ENCODE measurements around the gene TAF5L. TPM values are rescaled to one million over a fixed set of nuclear protein-coding genes. Genes with fewer than 3 reads are reported as not detected.
"Not testable (repeated sequence)": the region's sequence is repeated elsewhere in the genome, so short reads cannot be mapped to it uniquely, and the experiment has no call there.

The TAF5L gene
- total RNA-seq, 1 experiment from 2014 or later, result 40.5 TPM

DNA sequence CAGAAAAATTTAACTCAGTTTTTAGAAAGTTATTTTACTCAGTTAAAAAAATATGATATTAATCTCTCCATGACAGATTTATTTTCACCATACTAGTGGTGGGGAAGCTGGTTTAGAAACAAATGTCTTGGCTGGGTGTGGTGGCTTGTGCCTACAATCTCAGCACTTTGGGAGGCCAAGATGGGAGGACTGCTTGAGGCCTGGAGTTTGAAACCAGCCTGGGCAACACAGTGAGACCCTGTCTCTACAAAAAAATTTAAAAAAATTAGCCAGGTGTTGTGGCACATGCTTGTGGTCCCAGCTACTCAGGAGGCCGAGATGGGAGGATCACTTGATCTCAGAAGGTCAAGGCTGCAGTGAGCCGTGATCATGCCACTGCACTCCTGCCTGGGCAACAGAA, 17.3 kb downstream of the TAF5L start:
- no peak for DNase-seq (ENCODE audit: low read depth)

DNA sequence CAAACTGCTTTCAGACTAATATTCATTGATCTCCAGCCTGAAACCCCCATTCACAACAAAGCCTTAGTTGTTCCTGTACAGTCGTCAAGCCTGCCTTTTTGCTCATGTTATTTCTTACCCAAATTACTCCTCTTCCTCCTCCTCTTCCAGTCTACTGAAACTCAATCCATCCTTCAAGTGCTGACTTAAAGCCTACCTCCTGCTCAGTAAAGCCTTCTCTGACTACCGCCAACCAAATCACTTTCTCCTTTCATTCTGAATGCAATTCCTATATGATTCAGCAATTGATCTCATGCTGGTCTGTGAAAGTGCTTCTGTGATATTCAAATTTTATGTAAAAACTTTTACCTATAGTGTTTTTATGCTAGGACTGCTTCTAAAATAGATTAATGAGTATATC, 18.6 kb downstream of the TAF5L start:
- DNase-seq (ENCODE audit: low read depth), result no peak

DNA sequence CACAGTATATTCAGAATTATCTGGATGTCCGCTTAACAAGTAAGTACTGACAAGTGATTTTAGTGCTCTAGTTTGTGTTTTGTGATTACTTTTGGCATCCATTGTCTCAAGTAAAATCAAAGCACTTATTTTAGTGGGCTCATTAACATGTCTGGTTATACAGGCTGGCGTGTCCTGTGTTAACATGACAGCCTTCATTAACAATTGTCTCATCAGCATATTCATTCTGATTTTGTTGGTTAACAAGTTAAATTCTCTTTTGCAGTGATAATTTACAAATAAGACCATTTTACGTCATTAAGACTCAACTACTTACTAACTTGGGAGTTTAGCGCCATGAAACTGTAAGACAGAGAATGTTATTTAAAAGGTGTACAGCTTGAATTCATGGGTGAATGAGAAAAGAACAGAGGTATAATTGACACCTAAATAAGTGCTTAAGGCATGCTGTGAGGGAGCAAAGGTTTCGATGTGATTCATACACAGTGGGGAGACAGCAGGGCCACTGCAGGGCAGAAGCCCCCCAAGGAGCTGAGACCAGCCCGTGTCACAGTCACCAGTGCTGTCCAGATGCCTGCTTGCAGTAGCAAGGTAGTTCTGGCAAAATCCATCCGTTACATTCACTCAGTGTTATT, 22.4 kb downstream of the TAF5L start:
- DNase-seq (ENCODE audit: low read depth), result no peak

DNA sequence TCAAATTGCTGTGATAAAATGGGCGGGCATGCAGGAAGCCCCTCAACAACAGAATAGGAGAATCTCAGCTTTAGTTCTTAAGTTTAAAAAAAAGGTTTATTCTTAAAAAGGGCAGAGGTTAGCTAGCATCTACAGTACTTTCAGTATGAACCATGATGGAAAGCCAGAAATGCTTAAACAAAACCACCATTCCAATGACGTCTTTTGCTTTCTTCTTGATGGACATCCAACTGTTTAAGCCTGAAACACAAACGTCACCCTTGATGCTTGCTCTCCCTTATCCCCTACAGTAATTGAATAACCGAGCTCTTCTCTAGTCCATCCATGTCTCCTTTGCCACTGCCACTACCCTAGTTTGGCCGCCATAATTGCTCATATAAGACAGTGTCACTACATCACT, 25.7 kb downstream of the TAF5L start:
- DNase-seq (ENCODE audit: low read depth), result no peak

DNA sequence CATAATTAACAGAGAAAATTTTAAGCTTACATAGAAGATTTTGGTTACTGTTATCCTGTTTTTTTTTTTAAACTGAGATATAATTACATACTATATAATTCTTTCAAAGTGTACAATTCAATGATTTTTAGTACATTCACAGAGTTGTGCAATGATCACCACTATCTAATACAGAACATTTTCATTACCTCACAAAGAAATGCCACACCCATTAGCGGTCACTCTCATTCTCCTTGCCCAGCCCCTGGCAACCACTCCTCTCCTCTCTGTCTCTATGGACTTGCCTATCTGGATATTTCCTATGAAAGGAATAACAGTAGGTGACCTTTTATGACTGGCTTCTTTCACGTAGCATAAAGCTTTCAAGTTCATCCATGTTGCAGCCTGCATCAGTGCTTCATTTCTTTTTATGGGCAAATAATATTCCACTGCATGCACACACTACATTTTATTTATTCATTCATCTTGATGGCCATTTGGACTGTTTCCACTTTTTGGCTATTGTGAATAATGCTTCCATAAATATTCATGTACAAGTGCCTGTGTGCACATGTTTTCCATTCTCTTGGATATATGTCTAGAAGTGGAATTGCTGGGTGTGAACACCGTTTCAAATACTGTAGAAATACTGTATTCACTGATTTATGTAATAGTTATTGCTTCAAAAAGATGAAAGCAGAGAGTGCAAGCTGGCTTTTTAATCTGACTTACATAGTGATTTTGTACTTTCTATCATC, 26.5 kb downstream of the TAF5L start:
- DNase-seq (ENCODE audit: low read depth), result no peak

DNA sequence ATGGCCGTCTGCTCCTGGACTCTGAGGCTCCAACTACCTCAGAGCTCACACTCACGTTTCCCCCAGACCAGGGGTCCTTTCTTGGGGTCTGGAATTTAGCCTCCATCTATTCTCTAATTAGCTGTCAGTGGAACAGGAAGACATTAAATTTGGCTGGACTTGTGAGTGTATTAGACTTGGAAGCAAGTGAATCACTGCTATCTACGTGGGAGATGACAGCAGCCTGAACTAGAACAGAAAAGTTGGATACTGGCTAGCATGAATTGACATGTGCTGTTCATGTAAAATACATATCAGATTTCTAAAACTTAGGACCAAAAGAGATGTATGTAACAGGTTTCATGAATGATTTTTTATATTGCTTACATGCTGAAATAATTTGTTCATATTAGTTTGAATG, 28.0 kb downstream of the TAF5L start:
- no peak for DNase-seq (ENCODE audit: low read depth)

DNA sequence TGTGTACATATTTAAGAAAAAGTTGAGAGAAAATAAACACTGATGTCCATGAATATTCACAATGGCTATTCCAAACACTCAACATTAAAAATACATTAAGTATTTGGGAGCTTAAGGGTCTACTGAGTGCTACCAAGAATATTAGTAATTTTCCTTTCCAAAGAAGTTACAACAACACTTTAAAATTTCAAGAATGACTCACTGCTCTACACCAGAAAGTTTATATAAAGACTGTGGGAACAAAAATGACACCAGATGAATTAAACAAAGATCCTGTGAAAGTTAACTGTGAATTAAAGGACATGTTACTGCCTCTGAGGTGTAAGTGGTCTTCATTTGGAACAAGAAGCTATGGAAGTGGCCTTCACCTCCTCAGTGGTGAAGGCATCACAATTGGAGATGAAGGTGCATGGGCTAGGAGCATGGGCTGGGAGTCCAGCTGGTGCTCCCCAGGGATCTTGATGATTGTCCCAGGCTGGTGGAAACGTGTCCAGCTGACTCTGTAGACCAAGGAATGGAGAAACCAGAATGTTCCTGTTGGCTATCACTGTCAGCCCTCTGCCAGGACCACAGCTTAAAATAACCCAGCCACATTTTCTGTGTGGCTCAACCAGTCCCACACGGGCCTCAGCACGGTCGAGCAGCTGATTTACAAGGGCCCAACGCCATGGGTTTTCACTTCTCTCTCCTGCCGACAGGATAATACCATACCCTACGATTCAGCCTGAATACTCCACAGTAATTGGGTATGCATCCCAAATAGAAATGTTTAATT, 28.8 kb downstream of the TAF5L start:
- no peak for DNase-seq (ENCODE audit: low read depth)

DNA sequence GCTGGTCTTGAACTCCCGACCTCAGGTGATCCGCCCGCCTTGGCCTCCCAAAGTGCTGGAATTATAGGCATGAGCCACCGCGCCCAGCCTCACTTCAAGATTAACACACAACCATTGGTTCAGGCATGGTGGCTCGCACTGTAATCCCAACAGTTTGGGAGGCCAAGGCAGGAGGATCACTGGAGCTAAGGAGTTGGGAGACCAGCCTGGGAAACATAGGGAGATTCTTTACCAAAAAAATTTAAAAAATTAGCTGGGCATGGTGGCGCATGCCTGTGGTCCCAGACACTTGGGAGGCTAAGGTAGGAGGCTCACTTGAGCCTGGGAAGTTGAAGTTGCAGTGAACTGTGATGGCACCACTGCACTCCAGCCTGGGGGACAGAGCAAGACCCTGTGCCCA, 30.0 kb downstream of the TAF5L start:
- DNase-seq (ENCODE audit: low read depth), result not testable (repeated sequence)

DNA sequence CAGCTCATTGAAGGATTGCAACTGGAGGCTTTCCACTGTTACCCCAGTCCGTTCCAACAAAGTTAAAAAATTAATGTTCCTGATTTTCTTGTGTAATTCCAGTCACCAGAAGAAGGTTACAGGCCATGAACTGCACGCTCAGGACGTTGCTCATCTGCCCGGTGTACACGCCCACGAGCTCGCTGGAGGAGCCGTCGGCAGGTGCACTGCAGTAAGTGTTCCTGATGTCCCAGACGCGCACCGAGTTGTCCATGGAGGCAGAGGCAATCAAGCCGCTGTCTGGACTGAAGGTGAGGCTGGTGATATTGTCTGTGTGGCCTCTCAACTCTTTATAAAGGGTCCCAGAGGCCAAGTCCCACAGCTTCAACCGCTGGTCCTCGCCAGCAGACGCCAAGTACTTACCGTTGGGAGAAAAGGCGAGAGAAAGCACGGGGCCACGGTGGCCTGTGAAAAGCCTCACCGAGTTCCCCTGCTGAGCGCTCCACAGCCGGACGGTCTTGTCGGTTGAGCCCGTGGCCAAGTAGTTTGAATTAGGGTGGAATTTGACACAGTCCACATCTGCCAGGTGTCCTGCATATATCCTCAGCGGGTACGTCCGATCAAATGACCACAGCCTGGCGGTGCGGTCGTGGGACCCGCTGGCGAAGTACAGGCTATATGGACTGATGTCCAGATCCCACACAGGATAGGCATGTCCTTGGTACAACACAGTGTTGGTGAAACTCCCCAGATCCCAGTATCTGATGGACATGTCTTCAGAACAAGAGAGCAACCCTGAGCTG, 31.5 kb downstream of the TAF5L start:
- no peak for DNase-seq (ENCODE audit: low read depth)

DNA sequence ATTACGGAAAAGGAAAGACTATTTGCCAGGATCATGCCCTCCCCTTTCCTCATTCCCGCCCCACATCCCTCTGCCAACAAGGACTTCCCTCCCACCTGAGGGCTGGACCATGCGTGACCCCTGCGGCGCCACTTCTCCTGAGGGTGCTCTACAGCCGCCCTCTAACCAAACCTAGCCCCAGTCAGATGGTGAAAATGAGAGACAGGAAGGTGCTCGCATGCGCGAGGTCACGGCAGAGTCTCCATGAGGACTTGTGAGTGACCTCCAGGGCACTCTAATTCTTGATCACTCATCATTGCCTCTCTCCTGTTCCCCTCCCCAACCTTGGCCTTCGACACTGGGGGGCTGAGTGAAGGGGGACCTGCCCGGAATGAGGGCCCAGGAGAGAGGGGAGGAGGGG, 32.1 kb downstream of the TAF5L start:
- no peak for DNase-seq (ENCODE audit: low read depth)

DNA sequence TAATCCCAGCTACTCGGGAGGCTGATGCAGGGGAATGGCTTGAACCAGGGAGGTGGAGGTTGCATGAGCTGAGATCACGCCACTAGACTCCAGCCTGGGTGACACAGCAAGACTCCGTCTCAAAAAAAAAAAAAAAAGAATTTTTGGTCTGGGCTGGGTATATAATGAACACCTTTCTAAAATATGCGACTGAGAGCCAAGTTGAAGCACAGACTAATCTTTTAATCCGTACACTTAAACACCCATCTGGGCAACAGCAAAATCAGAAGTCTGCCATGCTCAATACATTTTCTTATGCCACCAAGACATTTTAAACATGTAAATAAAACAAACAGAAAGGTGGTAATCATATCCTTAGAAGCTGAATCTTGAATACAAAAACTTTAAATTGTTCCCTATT, 35.8 kb downstream of the TAF5L start:
- no peak for DNase-seq (ENCODE audit: low read depth)

DNA sequence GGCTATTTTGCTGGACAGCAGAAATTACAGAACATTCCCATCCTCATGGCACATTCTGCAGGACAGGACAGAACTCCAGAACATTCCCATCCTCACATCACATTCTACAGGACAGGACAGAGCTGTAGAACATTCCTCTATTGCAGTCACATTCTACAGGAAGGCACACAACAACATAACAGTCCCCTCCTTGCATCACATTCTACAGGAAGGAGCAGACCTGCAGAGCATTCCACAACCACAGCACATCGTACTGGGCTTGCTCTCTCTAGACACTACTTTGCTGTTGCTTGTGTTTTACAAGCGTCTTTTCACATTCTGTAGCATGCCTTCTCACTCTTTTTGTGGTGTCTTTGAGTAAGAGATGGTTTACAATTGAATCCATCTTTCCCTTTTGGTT, 40.6 kb downstream of the TAF5L start:
- no peak for DNase-seq (ENCODE audit: low read depth)

DNA sequence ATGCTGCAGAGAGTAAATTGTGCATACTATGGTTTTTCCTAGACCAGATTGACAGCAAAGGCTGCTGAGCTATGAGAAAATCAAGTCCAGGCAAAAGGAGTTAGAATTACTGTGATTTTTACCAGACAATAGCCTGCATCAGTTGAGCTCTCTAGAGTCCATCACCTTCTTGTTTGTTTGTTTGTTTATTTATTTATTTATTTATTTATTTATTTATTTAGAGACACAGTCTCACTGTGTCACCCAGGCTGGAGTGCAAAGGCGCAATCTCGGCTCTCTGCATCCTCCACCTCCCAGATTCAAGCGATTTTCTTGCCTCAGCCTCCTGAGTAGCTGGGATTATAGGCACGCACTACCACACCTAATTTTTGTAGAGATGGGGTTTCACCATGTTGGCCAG, 43.2 kb downstream of the TAF5L start:
- DNase-seq (ENCODE audit: low read depth), result no peak

DNA sequence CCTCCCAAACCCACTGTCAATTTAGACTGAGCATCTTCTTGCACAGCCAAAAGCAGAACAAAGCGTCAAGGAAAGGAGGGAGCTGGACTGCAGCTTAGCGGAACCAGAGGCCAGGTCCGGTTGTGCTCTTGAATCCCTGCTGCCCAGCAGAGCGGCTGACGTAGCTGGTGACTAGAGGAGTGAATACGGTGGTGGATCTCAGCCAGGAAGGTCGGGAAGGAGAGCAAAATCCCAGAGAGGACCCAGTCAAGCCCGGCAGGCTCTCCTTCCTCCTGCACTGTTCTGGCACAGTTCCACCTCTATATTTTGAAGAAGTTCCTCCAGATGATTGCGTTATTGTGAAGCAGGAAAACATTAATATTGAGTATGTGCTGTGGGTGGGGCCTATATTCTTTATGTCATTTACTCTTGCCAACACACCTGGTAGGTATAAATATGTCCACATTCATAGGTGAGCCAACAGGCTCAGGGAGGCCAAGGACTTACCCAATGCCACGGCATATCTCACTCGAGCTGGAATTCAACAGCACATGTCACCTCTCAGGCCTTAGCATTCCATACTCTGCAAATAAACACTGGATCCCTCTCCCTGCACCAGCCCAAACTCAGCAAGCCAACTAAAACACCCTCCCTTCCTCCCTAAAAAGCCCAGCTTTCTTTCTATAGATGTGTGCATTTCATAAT, 43.8 kb downstream of the TAF5L start:
- DNase-seq (ENCODE audit: low read depth), result no peak

DNA sequence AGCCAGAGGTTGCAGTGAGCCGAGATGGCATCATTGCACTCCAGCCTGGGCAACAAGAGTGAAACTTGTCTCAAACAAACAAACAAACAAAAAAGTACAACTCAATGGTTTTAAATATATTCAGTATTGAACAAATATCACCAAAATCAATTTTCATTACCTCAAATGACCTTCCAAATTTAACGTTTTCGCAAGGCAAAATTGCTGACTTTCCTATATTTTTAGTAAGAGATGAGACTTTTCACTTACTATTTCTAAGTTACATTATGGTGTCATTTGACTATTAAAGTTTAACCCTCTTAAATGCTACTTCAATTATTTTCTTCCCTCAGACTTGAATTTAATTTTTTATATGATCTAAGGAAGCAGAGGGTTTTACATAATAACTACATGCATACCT, 44.4 kb downstream of the TAF5L start:
- DNase-seq (ENCODE audit: low read depth), result no peak

DNA sequence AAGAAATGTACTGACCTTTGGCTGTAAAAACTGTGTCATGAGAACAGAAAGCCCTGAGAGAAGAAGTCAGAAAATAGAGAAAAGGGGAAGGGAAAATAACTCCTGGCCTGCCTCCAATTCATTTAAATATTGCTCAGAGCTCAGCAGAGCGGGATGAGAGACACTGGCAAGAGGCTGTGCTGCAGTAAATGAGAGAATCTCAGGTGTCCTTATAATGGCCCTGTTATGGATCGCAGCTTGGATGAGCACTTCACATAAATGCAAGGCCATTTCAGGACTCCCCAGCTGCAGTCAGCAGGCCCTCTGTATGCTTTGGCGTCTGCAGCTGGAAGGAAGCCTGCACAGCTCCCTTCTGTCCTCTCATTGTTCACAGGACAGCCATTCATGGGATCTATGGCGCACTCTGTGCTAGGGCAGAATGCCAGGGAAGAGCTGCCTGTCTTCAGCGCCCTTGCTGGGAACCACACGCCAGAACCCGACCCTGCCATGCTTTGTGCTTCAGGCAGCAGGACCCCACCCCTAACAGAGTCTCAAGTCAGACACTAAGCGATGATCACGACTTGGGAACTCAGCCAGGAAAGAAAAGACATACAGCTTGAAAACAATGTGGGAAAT, 46.8 kb downstream of the TAF5L start:
- DNase-seq (ENCODE audit: low read depth), result no peak

DNA sequence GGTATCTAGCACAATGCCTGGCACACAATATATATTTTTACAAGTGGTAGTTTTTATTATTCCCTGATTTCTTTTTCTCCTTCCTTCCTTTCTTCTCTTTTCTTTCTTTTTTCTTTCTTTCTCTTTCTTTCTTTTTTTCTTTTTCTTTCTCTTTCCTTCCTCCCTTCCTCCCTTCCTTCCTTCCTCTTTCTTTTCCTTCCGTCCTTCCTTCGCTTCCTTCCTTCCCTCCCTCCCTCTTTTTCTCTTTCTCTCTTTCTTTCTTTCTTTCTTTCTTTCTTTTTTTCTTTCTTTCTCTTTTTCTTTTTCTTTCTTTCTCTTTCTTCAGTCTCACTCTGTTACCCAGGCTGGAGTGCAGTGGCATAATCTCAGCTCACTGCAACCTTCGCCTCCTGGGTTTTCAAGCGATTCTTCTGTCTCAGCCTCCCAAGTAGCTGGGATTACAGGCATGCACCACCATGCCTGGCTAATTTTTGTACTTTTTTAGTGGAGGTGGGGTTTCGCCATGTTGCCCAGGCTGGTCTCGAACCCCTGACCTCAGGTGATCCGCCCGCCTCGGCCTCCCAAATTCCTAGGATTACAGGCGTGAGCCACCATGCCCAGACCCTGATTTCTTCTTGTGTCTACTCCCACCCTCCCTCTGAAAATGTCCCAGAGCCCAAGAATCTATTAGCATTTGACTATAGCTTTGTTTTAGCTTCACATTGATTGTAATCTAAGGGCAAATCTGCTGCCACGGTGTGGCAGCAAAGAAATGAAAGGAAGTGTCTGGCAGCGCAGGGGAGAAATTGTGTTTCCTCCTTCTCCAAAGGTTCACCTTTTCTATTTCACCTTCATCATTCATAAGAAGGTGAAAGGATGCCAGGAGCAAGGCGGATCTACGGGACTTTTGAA, 47.5 kb downstream of the TAF5L start:
- DNase-seq (ENCODE audit: low read depth), result no peak

DNA sequence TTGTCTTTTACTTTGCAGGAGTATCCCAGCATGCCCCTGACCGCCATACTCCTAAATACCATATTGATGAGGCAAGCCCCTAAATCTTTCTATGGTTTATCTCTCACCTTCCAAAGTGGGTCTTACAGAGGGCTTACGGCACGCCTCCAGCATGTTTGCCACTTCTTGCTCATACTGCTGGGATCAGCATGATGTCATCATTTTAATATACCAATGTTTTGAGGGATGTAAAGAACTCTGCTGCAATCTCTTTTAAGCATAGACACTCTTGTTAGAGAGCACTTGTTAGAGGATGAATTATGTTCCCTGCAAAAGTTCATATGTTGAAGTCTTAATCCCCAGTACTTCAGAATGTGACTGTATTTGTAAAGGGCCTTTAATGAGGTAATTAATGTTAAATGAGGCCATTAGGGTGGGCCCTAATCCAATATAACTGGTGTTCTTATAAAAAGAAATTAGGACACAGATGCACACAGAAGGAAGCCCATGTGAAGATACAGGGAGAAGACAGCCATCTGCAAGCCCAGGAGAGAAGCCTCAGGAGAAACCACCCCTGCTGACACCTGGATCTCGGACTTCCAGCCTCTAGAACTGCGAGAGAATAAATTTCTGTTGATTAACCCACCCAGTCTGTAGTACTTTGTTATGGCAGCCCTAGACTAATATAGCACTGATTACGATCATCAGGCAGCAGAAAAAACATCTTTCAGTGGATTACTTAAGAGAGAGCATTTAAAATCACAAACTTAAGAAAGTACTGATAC, 51.1 kb downstream of the TAF5L start:
- no peak for DNase-seq (ENCODE audit: low read depth)

DNA sequence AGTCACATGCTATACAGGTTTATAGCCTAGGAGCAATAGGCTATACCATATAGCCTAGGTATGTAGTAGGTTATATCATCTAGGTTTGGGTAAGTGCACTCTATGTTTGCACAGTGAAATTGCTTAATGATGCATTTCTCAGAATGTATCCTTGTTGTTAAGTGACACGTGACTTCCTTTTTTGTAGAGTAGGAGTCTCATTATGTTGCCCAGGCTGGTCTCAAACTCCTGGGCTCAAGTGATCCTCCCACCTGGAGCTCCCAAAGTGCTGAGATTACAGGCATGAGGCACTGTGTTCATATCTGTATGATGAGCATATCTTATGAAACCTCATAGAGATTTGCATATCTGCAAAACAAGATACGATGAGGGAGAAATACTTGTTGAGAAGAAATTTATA, 53.6 kb downstream of the TAF5L start:
- no peak for DNase-seq (ENCODE audit: low read depth)

All from HT1080 (cell line).